HL-60 (cell line): ENCODE data around the gene LRCOL1.

ENCODE experiments used
- DNase-seq, 2 experiments: peaks; one replicate each; pipeline ENCODE4 v3.0.0-alpha.2; 2010 to 2020; ENCODE audit warnings: low read depth in 1 of 2, low spot score in 1 of 2
- H3K27ac ChIP-seq: fragments of 250-450 bp; sonication (Bioruptor Pico); replicated peaks from 2 replicates; pipeline ENCODE4 v1.5.1; 2020; ENCODE audit warnings: mild to moderate bottlenecking, moderate library complexity
- H3K27me3 ChIP-seq: fragments of 250-450 bp; sonication (Bioruptor Pico); 2 replicates; pipeline ENCODE4 v1.5.1; 2021; ENCODE audit warnings: mild to moderate bottlenecking, moderate library complexity; ENCODE audit not compliant: insufficient read depth, poor library complexity, severe bottlenecking
- H3K4me3 ChIP-seq: replicated peaks from 2 replicates; pipeline ENCODE4 v1.5.1; 2011; ENCODE audit warnings: mild to moderate bottlenecking, control low read depth, low read length; ENCODE audit not compliant: insufficient read depth
- CTCF ChIP-seq: IDR thresholded peaks from one replicate; pipeline ENCODE4 v1.5.1; 2011; ENCODE audit warnings: low read length, control low read depth, inconsistent platforms; ENCODE audit not compliant: insufficient read depth
- GABPA ChIP-seq: IDR thresholded peaks from 2 replicates; pipeline ENCODE4 v1.6.1; 2012; ENCODE audit warnings: low read depth
- POLR2AphosphoS5 ChIP-seq: IDR thresholded peaks from 2 replicates; pipeline ENCODE4 v1.6.1; 2012; ENCODE audit warnings: low read depth
- REST ChIP-seq: IDR thresholded peaks from 2 replicates; pipeline ENCODE4 v1.6.1; 2012; ENCODE audit warnings: low read depth; ENCODE audit not compliant: insufficient replicate concordance
- SPI1 ChIP-seq: IDR thresholded peaks from 2 replicates; pipeline ENCODE4 v1.6.1; 2012; ENCODE audit warnings: low read depth, mild to moderate bottlenecking, borderline replicate concordance

LRCOL1 gene

GRCh38 chr12:132646850-132647249 is 36.5 kb upstream of the LRCOL1 start:
- no peak overlapping the region for H3K4me3 ChIP-seq
- H3K27ac ChIP-seq = no peak overlapping the region
- no peak for DNase-seq
- H3K27me3 ChIP-seq = no peaks in the 10 kb centered on the region
- no peak for TF ChIP-seq REST
- no peak for TF ChIP-seq SPI1
- TF ChIP-seq POLR2AphosphoS5 = no peak
- no peak for TF ChIP-seq CTCF
- TF ChIP-seq GABPA = no peak

GRCh38 chr12:132642846-132643835 is 32.8 kb upstream of the LRCOL1 start:
- H3K4me3 ChIP-seq = no peak overlapping the region
- no peak overlapping the region for H3K27ac ChIP-seq
- no peak for DNase-seq
- H3K27me3 ChIP-seq = no peaks in the 10 kb centered on the region
- TF ChIP-seq SPI1 (no peak), REST (no peak), GABPA (no peak), CTCF (no peak), POLR2AphosphoS5 (no peak; the same call in 1 of the 2 replicates)

GRCh38 chr12:132641811-132642650 is 31.6 kb upstream of the LRCOL1 start:
- no peak overlapping the region for H3K27ac ChIP-seq
- TF ChIP-seq SPI1 (no peak), REST (no peak), CTCF (no peak), GABPA (no peak), POLR2AphosphoS5 (no peak)
- H3K4me3 ChIP-seq = no peak overlapping the region
- no peak for DNase-seq
- no peaks in the 10 kb centered on the region for H3K27me3 ChIP-seq
